G401.6 (cell line): ENCODE measurements around the gene SCAMP1.

Experiments used
- FAIRE-seq: peaks from 2 replicates; lab custom pipeline; 2012; peaks lifted over from hg19 to GRCh38; lab: Jason Lieb, UNC

The SCAMP1 gene

GRCh38 chr5:78496373-78496772 is 136.0 kb downstream of the SCAMP1 start:
- FAIRE-seq: no peak

- no peak for FAIRE-seq
These were observed 137.4 kb downstream of the SCAMP1 start for GRCh38 chr5:78497573-78498533.

- FAIRE-seq: no peak
These were observed 139.1 kb downstream of the SCAMP1 start for GRCh38 chr5:78499485-78499884.

GRCh38 chr5:78500028-78500427 is 139.6 kb downstream of the SCAMP1 start:
- FAIRE-seq: no peak

GRCh38 chr5:78500871-78501270 is 140.5 kb downstream of the SCAMP1 start:
- FAIRE-seq: no peak

GRCh38 chr5:78501411-78502352 is 141.3 kb downstream of the SCAMP1 start:
- FAIRE-seq: no peak

GRCh38 chr5:78503958-78504653 is 143.7 kb downstream of the SCAMP1 start:
- no peak for FAIRE-seq

GRCh38 chr5:78504704-78505677 is 144.6 kb downstream of the SCAMP1 start:
- FAIRE-seq: no peak

- FAIRE-seq: no peak
These were observed 145.4 kb downstream of the SCAMP1 start for GRCh38 chr5:78505860-78506259.

- FAIRE-seq: no peak
These were observed 146.0 kb downstream of the SCAMP1 start for GRCh38 chr5:78506261-78507024.

- no peak for FAIRE-seq
These were observed 147.1 kb downstream of the SCAMP1 start for GRCh38 chr5:78507531-78507930.

- no peak for FAIRE-seq
These were observed 147.9 kb downstream of the SCAMP1 start for GRCh38 chr5:78508186-78508765.

- no peak for FAIRE-seq
These were observed 148.9 kb downstream of the SCAMP1 start for GRCh38 chr5:78509145-78509865.

GRCh38 chr5:78509884-78510769 is 149.7 kb downstream of the SCAMP1 start:
- FAIRE-seq: no peak

GRCh38 chr5:78511121-78511906 is 150.9 kb downstream of the SCAMP1 start:
- FAIRE-seq: no peak

GRCh38 chr5:78512435-78512834 is 152.0 kb downstream of the SCAMP1 start:
- FAIRE-seq: no peak

GRCh38 chr5:78513441-78513840 is 153.0 kb downstream of the SCAMP1 start:
- no peak for FAIRE-seq
